ENCODE results near the gene PRL.

Gene PRL

GRCh38 chr6:22248513-22249308, 48.1 kb downstream of the PRL start:
- no peak overlapping the region for H2BK15ac ChIP-seq (ENCODE audit: low read depth, poor library complexity, severe bottlenecking)
- no peak overlapping the region for H4K8ac ChIP-seq (ENCODE audit: low read length)
- peak overlapping the region; percentile 71 for H3K27ac ChIP-seq (ENCODE audit: low read length, poor library complexity, severe bottlenecking)
- H3K9ac ChIP-seq (ENCODE audit: low read length): peak overlapping the region; percentile 41
- 31% methylated on average over 3 of the region's 6 CpGs for WGBS
- no peak overlapping the region for H2BK12ac ChIP-seq (ENCODE audit: low read length in 2 of 2)
- no peaks in the 10 kb centered on the region for H3K79me1 ChIP-seq (replicated peaks; ENCODE audit: low read length, poor library complexity, severe bottlenecking)
- H4K91ac ChIP-seq (ENCODE audit: low read length): no peak overlapping the region
- H3K4ac ChIP-seq (ENCODE audit: low read depth in 1 of 2, low read length in 2 of 2): no peak overlapping the region
- no peak overlapping the region for H3K23ac ChIP-seq (ENCODE audit: low read length in 2 of 2)
- peak overlapping the region in 1 of 2 experiments; percentile 57 for H3K4me3 ChIP-seq (ENCODE audit: insufficient read depth in 1 of 2, low read depth in 1 of 2, low read length in 2 of 2)
- no peaks in the 10 kb centered on the region for H3K36me3 ChIP-seq (ENCODE audit: control insufficient read depth in 1 of 2, insufficient read depth in 2 of 2, low read depth in 1 of 2, low read length in 2 of 2)
- DNase-seq: peak; percentile 74
- no peak overlapping the region for H3K14ac ChIP-seq (ENCODE audit: low read length in 2 of 2)
- no peak overlapping the region for H2AK5ac ChIP-seq (ENCODE audit: low read length, severe bottlenecking)
- H3K4me1 ChIP-seq (ENCODE audit: control insufficient read depth, insufficient read depth, low read depth, low read length): no peaks in the 10 kb centered on the region
- H3K18ac ChIP-seq (ENCODE audit: low read depth in 1 of 2, low read length in 2 of 2): no peak overlapping the region
- H2BK120ac ChIP-seq (ENCODE audit: low read depth, low read length): no peak overlapping the region
- peak overlapping the region; percentile 9 for H3K4me2 ChIP-seq (ENCODE audit: low read length, poor library complexity, severe bottlenecking)
- H3K9me3 ChIP-seq (ENCODE audit: control insufficient read depth, low read length): no peaks in the 10 kb centered on the region
- H2BK5ac ChIP-seq (ENCODE audit: low read depth, low read length, poor library complexity, severe bottlenecking): no peak overlapping the region
- no peak overlapping the region for H2AFZ ChIP-seq (ENCODE audit: low read depth, low read length)
- H3K27me3 ChIP-seq (ENCODE audit: control insufficient read depth in 1 of 2, insufficient read depth in 1 of 2, low read length in 2 of 2): no peaks in the 10 kb centered on the region

DNA sequence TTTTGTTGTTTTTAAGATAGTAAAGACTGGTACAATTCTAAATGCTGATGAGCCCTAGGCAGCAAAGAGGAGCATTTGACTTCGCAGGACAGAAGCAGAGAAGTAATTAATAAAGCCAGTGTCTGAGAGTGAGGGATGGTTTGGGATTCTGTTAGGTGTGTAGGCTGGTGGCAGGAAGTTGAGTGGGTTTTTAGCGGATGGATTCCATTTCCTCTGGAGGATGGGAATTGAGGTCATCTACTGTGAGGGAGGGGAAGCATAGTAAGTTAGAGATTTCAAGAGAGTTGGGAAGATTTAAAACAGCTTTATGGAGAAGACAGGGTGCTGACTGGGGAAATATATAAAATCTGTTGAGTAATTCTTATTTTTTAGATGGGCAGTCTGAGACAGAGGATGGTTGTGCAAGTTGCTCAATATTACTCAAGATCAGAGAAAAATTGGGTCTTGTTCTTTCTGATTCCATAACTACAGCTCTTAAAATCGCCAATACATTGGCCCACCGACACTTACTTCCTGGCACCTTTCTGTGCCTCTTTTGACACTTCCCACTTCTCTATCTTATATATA, 48.8 kb downstream of the PRL start:
- Histone ChIP-seq H3K4me1 (ENCODE audit: control insufficient read depth, insufficient read depth, low read depth, low read length) (no peaks in the 10 kb centered on the region), H3K23ac (ENCODE audit: low read length in 2 of 2) (no peak overlapping the region), H2BK5ac (ENCODE audit: low read depth, low read length, poor library complexity, severe bottlenecking) (no peak overlapping the region), H3K4me2 (ENCODE audit: low read length, poor library complexity, severe bottlenecking) (no peak overlapping the region), H3K27ac (ENCODE audit: low read length, poor library complexity, severe bottlenecking) (peak overlapping the region; percentile 70), H3K18ac (ENCODE audit: low read depth in 1 of 2, low read length in 2 of 2) (no peak overlapping the region), H3K36me3 (ENCODE audit: control insufficient read depth in 1 of 2, insufficient read depth in 2 of 2, low read depth in 1 of 2, low read length in 2 of 2) (no peaks in the 10 kb centered on the region), H2BK12ac (ENCODE audit: low read length in 2 of 2) (no peak overlapping the region), H4K8ac (ENCODE audit: low read length) (no peak overlapping the region), H2AFZ (ENCODE audit: low read depth, low read length) (no peak overlapping the region), H3K4me3 (ENCODE audit: insufficient read depth in 1 of 2, low read depth in 1 of 2, low read length in 2 of 2) (peak overlapping the region in 1 of 2 experiments; percentile 20), H3K14ac (ENCODE audit: low read length in 2 of 2) (no peak overlapping the region), H4K91ac (ENCODE audit: low read length) (no peak overlapping the region), H3K9me3 (ENCODE audit: control insufficient read depth, low read length) (no peaks in the 10 kb centered on the region), H3K9ac (ENCODE audit: low read length) (no peak overlapping the region), H3K27me3 (ENCODE audit: control insufficient read depth in 1 of 2, insufficient read depth in 1 of 2, low read length in 2 of 2) (no peaks in the 10 kb centered on the region), H2BK120ac (ENCODE audit: low read depth, low read length) (no peak overlapping the region), H3K4ac (ENCODE audit: low read depth in 1 of 2, low read length in 2 of 2) (no peak overlapping the region), H2AK5ac (ENCODE audit: low read length, severe bottlenecking) (peak overlapping the region; percentile 93), H3K79me1 (replicated peaks; ENCODE audit: low read length, poor library complexity, severe bottlenecking) (no peaks in the 10 kb centered on the region), H2BK15ac (ENCODE audit: low read depth, poor library complexity, severe bottlenecking) (no peak overlapping the region)
- 86% methylated on average over 2 of the region's 4 CpGs for WGBS
- DNase-seq: no peak

- DNase-seq: no peak
- WGBS: no CpG with 5 or more reads among the region's 1 CpG
- H4K8ac ChIP-seq (ENCODE audit: low read length): no peak overlapping the region
- H3K4ac ChIP-seq (ENCODE audit: low read depth in 1 of 2, low read length in 2 of 2): no peak overlapping the region
- no peak overlapping the region for H3K9ac ChIP-seq (ENCODE audit: low read length)
- H3K18ac ChIP-seq (ENCODE audit: low read depth in 1 of 2, low read length in 2 of 2): no peak overlapping the region
- no peak overlapping the region for H2BK12ac ChIP-seq (ENCODE audit: low read length in 2 of 2)
- H2AK5ac ChIP-seq (ENCODE audit: low read length, severe bottlenecking): no peak overlapping the region
- no peak overlapping the region for H2BK5ac ChIP-seq (ENCODE audit: low read depth, low read length, poor library complexity, severe bottlenecking)
- H3K23ac ChIP-seq (ENCODE audit: low read length in 2 of 2): no peak overlapping the region
- no peak overlapping the region for H3K4me2 ChIP-seq (ENCODE audit: low read length, poor library complexity, severe bottlenecking)
- H2BK15ac ChIP-seq (ENCODE audit: low read depth, poor library complexity, severe bottlenecking): no peak overlapping the region
- no peaks in the 10 kb centered on the region for H3K79me1 ChIP-seq (replicated peaks; ENCODE audit: low read length, poor library complexity, severe bottlenecking)
- H3K4me1 ChIP-seq (ENCODE audit: control insufficient read depth, insufficient read depth, low read depth, low read length): peaks cover 2% of the 10 kb centered on the region
- H4K91ac ChIP-seq (ENCODE audit: low read length): no peak overlapping the region
- no peak overlapping the region for H3K27ac ChIP-seq (ENCODE audit: low read length, poor library complexity, severe bottlenecking)
- H3K9me3 ChIP-seq (ENCODE audit: control insufficient read depth, low read length): no peaks in the 10 kb centered on the region
- no peaks in the 10 kb centered on the region for H3K36me3 ChIP-seq (ENCODE audit: control insufficient read depth in 1 of 2, insufficient read depth in 2 of 2, low read depth in 1 of 2, low read length in 2 of 2)
- no peak overlapping the region for H3K4me3 ChIP-seq (ENCODE audit: insufficient read depth in 1 of 2, low read depth in 1 of 2, low read length in 2 of 2)
- H2AFZ ChIP-seq (ENCODE audit: low read depth, low read length): no peak overlapping the region
- no peaks in the 10 kb centered on the region for H3K27me3 ChIP-seq (ENCODE audit: control insufficient read depth in 1 of 2, insufficient read depth in 1 of 2, low read length in 2 of 2)
- no peak overlapping the region for H3K14ac ChIP-seq (ENCODE audit: low read length in 2 of 2)
- no peak overlapping the region for H2BK120ac ChIP-seq (ENCODE audit: low read depth, low read length)
These were observed 56.8 kb downstream of the PRL start for GRCh38 chr6:22240025-22240424.

GRCh38 chr6:22239261-22239921, 57.4 kb downstream of the PRL start:
- 83% methylated on average over 1 of the region's 4 CpGs for WGBS
- Histone ChIP-seq H3K79me1 (replicated peaks; ENCODE audit: low read length, poor library complexity, severe bottlenecking) (no peaks in the 10 kb centered on the region), H4K8ac (ENCODE audit: low read length) (no peak overlapping the region), H3K27ac (ENCODE audit: low read length, poor library complexity, severe bottlenecking) (no peak overlapping the region), H2BK120ac (ENCODE audit: low read depth, low read length) (no peak overlapping the region), H3K4me3 (ENCODE audit: insufficient read depth in 1 of 2, low read depth in 1 of 2, low read length in 2 of 2) (no peak overlapping the region), H3K36me3 (ENCODE audit: control insufficient read depth in 1 of 2, insufficient read depth in 2 of 2, low read depth in 1 of 2, low read length in 2 of 2) (no peaks in the 10 kb centered on the region), H2BK15ac (ENCODE audit: low read depth, poor library complexity, severe bottlenecking) (no peak overlapping the region), H3K4me2 (ENCODE audit: low read length, poor library complexity, severe bottlenecking) (no peak overlapping the region), H3K9me3 (ENCODE audit: control insufficient read depth, low read length) (no peaks in the 10 kb centered on the region), H2AFZ (ENCODE audit: low read depth, low read length) (no peak overlapping the region), H4K91ac (ENCODE audit: low read length) (no peak overlapping the region), H3K4me1 (ENCODE audit: control insufficient read depth, insufficient read depth, low read depth, low read length) (peaks cover 2% of the 10 kb centered on the region), H2AK5ac (ENCODE audit: low read length, severe bottlenecking) (no peak overlapping the region), H2BK12ac (ENCODE audit: low read length in 2 of 2) (no peak overlapping the region), H3K18ac (ENCODE audit: low read depth in 1 of 2, low read length in 2 of 2) (no peak overlapping the region), H3K4ac (ENCODE audit: low read depth in 1 of 2, low read length in 2 of 2) (no peak overlapping the region), H3K23ac (ENCODE audit: low read length in 2 of 2) (no peak overlapping the region), H3K27me3 (ENCODE audit: control insufficient read depth in 1 of 2, insufficient read depth in 1 of 2, low read length in 2 of 2) (no peaks in the 10 kb centered on the region), H3K9ac (ENCODE audit: low read length) (no peak overlapping the region), H2BK5ac (ENCODE audit: low read depth, low read length, poor library complexity, severe bottlenecking) (no peak overlapping the region), H3K14ac (ENCODE audit: low read length in 2 of 2) (no peak overlapping the region)
- no peak for DNase-seq

Data from mesenchymal stem cell (in vitro differentiated cells and primary cell).